HL-60/S4 treated with retinoic acid at 250 ng/mL for 4 days and 3 days (cell line): ENCODE data around the gene TMEM183A.
"Not testable (repeated sequence)": the region's sequence is repeated elsewhere in the genome, so short reads cannot be mapped to it uniquely, and the experiment has no call there.

Source experiments
- in situ Hi-C: fragments of 300-500 bp; cut with MboI; formaldehyde crosslinking; loops from 2 replicates; pipeline ENCODE4 v1.7.0; 2022; ENCODE audit warnings: low sequenced_read_pairs

Gene TMEM183A

DNA sequence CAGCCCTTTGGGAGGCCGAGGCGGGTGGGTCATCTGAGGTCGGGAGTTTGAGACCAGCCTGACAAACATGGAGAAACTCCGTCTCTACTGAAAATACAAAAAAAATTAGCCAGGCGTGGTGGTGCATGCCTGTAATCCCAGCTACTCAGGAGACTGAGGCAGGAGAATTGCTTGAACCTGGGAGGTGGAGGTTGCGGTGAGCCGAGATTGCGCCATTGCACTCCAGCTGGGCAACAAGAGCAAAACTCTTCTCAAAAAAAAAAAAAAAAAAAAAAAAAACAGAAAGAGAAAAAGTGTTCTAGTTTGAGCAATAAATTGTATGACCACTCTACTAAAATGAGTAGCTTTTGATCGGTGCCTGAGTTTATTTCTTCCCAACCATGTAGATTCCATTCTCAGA, 21.1 kb upstream of the TMEM183A start:
- in situ Hi-C loops, result loop anchor here (25.0 kb wide), 2 partner anchors 249 to 499 kb away; no protein-coding TSS in a partner anchor

DNA sequence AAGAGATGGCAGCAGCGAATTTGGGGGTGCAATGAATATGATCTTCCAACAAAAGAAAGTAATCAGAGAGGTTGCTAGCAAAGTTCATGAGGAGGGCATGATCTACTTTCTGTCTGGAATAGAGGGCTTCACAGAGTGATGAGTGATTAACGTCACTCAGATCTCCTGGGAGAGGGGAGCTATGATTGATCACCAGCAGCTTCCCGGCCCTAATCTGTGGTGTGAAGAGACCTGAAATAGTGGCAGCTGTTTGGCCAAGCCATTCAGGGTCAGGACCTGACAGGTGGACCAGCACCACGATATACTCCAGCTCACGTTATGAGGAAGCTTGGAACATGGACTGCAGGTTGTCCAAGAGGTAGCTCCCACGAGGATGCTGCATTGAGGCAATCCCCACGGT, 19.9 kb upstream of the TMEM183A start:
- in situ Hi-C loops, result loop anchor here (25.0 kb wide), 2 partner anchors 250 to 500 kb away; no protein-coding TSS in a partner anchor

DNA sequence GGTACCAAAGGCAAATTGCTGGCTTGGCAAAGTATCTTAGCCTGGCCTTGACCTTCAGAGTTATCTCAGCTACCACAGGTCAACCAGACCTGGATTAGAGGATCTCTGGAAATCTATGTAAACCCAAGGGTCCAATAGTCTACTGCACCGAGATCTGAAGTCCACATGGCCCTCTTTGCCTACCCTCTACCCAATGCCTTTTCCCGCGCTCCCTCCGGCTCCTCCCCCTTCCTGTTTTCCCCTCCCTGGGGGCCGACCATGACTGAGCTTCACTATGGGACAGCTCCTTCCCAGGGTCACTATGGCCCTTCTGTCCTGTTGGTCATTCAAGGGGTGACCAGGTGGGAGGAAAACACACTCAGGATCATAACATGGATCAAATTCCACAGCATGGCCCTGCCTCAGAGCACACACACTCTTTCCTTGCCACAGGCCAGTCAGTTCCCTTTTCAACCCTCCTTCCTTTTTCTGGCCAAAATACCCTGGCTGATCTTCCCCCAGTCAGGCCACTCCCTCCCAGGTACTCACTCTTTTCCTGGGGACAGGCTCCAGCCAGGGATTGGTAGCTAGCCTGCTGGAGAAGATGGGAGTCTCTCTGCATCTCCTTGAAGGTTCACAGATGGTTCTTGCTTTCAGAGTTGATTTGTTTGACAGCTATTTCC, 19.1 kb upstream of the TMEM183A start:
- in situ Hi-C loops, result loop anchor here (25.0 kb wide), 2 partner anchors 251 to 501 kb away; no protein-coding TSS in a partner anchor

DNA sequence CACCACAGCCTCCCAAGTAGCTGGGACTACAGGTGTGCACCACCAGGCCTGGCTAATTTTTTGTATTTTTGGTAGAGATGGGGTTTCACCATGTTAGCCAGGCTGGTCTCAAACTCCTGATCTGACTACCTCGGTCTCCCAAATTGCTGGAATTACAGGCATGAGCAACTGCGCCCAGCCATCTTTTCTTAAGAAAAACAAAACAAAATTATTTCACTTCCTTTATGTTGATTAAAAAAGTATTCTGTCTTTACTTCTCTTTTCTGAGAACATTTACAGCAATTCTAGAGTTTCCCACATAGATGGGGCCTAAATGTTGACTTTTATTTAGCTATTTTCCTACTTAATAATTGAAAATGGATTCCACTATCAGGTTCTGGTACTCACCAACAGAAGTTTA, 17.3 kb upstream of the TMEM183A start:
- in situ Hi-C loops, result loop anchor here (25.0 kb wide), 2 partner anchors 253 to 503 kb away; no protein-coding TSS in a partner anchor

DNA sequence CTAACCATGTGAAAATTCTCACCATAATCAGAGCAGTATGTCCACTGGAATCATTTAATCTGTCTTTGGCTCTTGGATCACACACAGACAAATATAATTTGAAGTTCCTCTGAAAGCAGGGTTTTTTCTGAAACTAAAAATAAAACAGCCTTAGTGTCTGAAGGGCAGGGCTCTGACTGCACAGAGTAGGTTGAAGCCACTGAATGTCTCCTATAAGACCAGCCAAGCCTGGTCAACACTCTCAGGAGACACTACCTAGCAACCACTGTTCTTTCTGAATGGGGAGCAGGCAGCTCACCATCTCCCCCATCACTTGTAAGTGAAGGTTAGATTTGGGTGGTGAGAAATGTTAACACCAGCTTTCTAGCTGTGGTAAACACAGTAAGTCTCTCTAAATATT, 16.1 kb upstream of the TMEM183A start:
- in situ Hi-C loops, result loop anchor here (25.0 kb wide), 2 partner anchors 254 to 504 kb away; no protein-coding TSS in a partner anchor

DNA sequence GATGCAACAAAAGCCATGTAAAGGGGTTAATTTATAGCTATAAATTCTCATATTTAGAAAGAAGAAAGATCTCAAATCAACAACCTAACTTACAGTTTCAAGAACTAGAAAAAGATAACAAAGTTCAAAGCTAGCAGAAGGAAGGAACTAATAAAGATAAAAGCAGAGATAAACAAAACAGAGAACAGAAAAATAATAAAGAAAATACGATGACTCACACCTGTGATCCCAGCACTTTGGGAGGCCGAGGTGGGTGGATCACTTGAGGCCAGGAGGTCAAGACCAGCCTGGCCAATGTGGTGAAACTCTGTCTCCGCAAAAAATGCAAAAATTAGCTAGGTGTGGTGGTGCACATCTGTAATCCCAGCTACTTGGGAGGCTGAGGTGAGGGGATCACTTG, 12.4 kb upstream of the TMEM183A start:
- in situ Hi-C loops, result loop anchor here (25.0 kb wide), 2 partner anchors 257 to 507 kb away; no protein-coding TSS in a partner anchor

DNA sequence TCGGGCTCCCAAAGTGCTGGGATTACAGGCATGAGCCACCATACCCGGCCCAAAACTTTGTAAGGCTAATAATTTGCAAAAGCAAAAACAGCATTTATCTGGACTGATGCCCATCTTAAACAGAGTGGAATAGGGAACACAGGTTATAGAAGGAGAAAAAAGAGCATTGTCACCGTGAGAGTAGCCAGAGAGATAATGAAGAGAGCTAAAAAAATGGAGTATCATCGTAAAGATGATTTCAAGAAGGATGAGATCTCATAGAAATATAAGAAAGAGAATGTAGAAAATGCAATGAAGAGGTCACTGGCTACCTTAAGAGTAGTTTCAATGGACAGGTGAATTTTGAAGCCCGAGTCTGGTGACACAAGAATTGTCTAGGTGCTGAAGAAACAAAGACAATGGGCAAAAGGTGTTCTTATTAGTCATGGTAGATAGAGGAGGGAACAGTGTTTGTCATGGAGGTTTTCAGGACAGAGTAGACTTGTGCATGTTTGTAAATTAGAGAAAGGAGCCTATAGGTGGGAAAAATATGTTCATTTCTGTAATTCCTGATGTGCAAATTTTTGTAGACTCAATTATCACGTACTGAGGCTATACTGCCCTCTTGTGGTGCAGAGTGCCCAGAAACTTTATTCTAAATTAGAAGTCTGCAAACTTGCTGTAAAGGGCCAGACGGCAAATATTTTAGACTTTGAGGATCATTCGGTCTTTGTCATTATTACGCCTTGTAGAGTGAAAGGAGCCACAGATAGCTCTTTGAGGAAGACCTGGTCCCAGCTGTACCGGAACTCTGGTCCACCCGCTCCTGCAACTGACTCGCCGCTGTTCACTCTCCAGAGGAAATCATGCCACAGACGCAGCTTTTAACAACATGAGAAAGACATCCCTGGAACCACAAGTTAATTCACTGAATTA, 8.1 kb upstream of the TMEM183A start:
- in situ Hi-C loops, result loop anchor here (25.0 kb wide), 2 partner anchors 262 to 512 kb away; no protein-coding TSS in a partner anchor

DNA sequence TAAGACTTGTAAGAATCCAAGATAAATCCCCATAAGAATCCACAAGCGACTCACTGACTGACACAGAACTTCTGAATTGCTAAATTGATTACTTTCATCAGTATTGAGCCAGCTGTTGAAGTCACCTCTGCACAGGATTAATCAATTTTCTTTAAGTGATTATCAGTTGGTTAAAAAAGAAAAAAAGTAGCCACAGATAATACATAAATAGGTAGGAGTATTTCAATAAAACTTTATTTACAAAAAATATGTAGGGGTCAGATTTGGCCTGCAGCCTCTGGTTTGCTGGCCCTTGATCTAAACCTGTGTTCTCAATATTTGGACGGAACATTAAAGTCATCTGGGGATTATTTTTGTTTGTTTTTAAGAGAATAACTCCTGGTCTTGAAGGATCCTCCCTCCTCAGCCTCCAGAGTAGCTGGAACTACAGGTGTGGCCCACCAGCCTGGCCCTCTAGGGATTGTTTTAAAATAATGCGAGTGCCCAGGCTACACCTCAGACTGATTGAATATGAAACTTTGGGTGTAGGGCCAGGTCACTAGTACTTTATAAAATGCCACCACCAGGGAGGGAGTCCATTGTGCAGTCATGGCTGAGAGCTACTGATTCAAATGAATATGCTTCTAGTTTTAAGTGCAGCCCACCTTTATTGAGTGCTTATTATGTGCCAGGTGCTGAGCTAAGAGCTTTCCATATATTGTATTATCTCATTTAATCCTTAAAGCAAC, 6.8 kb upstream of the TMEM183A start:
- in situ Hi-C loops, result no loop called here

DNA sequence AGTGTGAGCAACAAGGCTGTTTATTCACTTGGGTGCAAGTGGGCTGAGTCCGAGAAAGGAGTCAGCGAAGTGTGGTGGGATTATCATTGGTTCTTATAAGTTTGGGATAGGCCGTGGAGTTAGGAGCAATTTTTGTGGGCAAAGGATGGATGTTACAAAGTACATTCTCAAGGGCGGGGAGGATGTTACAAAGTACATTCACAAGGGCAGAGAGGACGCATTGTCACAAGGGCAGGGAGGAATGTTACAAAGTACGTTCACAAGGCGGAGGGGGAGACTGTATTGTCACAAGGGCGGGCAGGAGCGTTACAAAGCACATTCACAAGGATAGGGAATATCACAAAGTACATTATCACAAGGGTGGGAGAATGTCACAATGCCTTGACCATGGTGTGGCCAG, 5.2 kb upstream of the TMEM183A start:
- in situ Hi-C loops, result no loop called here

DNA sequence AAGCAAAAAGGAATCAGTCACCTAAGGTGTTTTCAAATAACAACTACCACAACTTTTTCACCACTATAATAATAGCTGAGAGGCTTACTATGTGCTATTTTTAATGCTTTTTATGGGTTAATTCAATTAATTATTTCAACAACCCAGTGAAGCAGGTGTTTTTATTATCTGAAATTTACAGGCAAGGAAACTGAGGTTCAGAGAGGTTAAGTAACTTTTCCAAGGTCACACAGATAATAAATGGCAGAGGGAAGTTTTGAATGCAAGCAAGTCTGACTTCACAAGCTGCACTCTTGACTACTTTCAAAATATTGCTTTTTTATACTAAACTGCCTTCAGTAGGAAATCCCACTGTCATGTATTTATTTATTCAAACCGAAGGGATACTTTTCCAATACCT, 4.2 kb upstream of the TMEM183A start:
- in situ Hi-C loops, result no loop called here

DNA sequence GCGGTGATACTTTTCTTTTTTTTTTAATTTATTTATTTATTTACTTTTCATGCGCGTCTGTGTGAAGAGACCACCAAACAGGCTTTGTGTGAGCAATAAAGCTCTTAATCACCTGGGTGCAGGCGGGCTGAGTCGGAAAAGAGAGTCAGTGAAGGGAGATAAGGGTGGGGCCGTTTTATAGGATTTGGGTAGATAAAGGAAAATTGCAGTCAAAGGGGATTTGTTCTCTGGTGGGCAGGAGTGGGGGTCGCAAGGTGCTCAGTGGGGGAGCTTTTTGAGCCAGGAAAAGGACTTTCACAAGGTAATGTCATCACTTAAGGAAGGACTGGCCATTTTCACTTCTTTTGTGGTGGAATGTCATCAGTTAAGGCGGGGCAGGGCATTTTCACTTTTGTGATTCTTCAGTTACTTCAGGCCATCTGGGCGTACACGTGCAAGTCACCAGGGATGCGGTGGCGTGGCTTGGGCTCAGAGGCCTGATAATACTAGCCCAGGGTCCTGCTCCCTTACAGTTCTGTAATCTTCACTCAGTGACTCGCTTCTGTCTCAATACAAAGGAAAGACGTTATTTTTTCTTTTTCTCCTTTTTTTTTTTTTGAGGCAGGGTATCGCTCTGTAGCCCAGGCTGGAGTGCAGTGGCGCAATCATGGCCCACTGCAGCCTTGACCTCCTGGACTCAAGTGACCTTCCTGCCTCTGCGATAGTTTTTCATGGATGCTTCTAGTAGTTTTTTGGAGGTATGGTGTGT, 1.6 kb upstream of the TMEM183A start:
- in situ Hi-C loops, result loop anchor here (5.0 kb wide), 1 partner anchor 1272 kb away; no protein-coding TSS in a partner anchor

DNA sequence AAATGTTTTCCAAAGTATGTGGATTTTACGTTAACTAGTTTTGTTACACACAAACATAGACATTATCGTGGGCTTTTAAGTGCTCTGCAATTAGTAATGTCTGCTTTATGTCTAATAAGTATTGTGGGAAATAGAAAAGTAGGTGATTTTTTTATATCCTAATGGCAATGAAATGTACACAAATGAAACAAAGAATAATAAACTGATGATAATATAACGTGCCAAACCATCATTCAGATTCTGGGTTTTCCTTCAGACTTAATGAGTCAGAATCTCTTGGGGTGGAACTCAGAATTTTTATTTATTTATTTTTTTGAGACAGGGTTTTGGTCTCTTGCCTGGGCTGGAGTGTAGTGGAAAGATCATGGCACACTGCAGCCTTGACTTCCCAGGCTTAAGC, 2.0 kb downstream of the TMEM183A start:
- in situ Hi-C loops, result loop anchor here (5.0 kb wide), 1 partner anchor 1268 kb away; no protein-coding TSS in a partner anchor

DNA sequence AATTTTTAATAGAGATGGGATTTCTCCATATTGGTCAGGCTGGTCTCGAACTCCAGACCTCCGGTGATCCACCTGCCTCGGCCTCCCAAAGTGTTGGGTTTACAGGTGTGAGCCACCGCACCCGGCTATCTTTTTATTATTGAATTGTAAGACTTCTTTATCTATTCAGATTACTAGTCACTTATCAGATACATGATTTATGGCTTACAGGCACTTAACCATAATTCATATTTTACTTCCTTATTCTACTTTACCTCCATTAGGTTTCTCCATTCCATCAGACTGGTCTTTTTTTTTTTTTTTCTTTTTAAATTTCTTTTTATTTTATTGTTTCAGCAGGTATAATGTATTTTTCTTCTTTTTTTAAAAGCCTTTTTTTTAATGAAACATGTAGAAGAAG, 4.4 kb downstream of the TMEM183A start:
- in situ Hi-C loops, result loop anchor here (10.0 kb wide), 1 partner anchor 1293 kb away; no protein-coding TSS in a partner anchor

DNA sequence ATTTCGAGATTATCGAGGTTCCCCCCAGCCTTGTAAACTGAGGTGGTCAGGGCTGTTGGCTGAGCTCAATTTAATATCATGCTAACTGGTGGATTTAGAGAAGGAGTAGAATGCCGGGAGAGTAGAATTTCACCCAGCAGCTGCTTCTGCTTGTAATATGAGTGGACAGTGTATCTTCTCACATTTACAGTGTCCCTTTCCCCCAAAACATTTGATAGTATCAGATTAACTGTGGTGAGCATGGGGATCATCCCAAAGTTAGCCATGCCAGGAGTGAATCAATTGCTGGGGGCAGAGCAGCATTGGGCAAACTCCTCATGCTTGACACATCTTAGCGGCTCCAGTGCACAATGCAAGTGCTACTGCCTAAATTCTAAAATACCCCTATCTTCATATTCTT, 9.9 kb downstream of the TMEM183A start:
- in situ Hi-C loops, result loop anchor here (10.0 kb wide), 1 partner anchor 1288 kb away; no protein-coding TSS in a partner anchor

DNA sequence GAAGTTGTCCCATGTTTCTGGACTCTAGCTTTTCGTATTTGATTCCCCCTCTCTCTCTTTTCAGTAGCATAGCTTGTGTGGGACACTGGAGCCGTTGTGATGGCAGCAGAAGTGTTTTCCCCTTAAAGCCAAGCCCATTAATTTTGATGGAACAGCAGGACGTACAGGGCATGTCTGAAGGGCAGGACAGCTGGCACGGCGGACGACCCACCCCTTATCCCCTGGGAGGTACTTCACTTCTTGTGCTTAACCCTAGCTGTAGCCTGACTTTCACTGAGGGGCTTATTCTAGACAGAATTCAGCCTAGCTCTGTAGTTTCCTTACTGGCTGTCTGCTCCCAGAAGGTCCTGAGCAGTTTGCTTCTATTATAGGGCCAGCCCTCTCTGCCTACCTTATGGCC, 10.5 kb downstream of the TMEM183A start:
- in situ Hi-C loops, result loop anchor here (10.0 kb wide), 1 partner anchor 1287 kb away; no protein-coding TSS in a partner anchor

DNA sequence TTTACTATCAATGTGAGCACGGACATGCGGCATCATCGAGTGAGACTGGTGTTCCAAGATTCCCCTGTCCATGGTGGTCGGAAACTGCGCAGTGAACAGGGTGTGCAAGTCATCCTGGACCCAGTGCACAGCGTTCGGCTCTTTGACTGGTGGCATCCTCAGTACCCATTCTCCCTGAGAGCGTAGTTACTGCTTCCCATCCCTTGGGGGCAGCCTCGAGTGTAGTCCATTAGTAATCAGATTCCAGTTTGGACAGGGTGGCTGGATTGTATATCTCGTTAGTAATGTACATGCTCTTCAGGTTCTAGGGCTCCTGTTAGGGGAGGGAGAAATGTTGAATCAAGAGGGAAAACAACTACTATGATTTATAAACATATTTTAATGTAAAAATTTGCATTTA, 15.7 kb downstream of the TMEM183A start:
- in situ Hi-C loops, result not testable (repeated sequence)

DNA sequence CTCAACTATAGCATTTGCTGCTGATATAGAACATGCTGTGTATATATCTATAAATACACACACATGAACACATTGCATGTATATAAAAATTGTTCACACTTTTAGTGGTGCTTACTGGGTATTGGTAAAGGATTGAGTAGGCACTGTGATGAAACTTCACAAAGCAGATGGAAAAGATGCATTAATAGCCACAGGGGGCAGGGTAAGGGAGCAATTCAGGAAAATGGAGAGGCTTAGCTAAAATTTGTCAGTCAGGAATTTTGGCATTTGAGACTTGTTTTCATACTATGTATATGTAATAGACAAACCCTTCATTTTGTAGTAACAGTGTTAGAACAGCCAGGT, 18.5 kb downstream of the TMEM183A start:
- in situ Hi-C loops, result loop anchor here (25.0 kb wide), 2 partner anchors 462 to 1337 kb away; partner anchors contain the start of genes OPTC, PLEKHA6 and PRELP

DNA sequence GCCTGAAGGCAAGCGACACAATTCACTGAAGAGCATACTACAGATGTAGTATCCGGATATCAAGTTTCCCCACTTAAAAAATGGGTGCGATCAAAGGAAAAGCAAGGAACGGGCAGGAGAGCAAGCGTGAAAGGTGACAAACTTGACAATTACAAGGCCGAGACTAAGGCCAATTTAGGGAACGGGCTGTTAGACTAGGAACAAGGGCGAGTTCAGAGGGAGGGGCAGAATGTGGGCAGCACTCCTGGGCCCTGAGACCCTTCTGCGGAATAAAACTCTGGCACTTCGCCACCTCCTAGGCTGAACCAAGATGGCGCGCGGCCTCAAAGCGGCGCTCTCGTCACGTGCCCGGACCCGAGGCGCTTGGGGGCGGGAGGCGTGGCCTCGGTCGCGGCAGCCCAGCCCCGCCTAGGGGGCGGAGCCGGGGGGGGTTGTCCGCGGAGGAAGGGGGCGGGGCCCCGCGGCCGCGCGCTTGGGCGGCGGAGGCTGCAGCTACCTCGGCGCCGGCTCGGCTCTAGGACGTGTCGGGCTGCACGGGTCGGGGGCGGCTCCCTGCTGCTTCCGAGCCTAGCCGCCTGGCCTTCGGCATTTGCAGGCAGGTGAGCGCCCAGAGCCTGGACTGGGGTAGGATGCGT, 19.0 kb downstream of the TMEM183A start, which contains the start of gene PPFIA4:
PPFIA4 (plus strand) TSS at position 461 of the 635 bp plus-strand sequence. CDS start 12,518 bp downstream, outside the sequence.
- in situ Hi-C loops, result loop anchor here (25.0 kb wide), 2 partner anchors 461 to 1336 kb away; partner anchors contain the start of genes OPTC, PLEKHA6 and PRELP
